ENCODE results near the gene GABARAP. TPM values are rescaled to one million over a fixed set of nuclear protein-coding genes. Genes with fewer than 3 reads are reported as not detected.

Gene GABARAP
- total RNA-seq, 1 experiment from 2014 or later, result 188 TPM

- no TSS peak for BruUV-seq (replicated peaks)
- Mint-ChIP-seq H3K27ac (ENCODE audit: unreplicated experiment) (no peak overlapping the region), H3K4me3 (ENCODE audit: low read depth, unreplicated experiment) (no peak overlapping the region), H3K9me3 (ENCODE audit: low read depth, unreplicated experiment) (no peaks in the 10 kb centered on the region), H3K27me3 (ENCODE audit: unreplicated experiment) (peaks cover 21% of the 10 kb centered on the region), H3K4me1 (ENCODE audit: low read depth, unreplicated experiment) (no peaks in the 10 kb centered on the region), H3K36me3 (ENCODE audit: insufficient read depth, unreplicated experiment) (no peaks in the 10 kb centered on the region)
- intact Hi-C loops (cut with micrococcal nuclease; ENCODE audit: unreplicated experiment), result no loop called here
- no peak for DNase-seq
- CTCF ChIA-PET, result no interaction called here
- no peak for TF ChIP-seq CTCF (IDR thresholded peaks at IDR 0.05; ENCODE audit: unreplicated experiment)
Measured at GRCh38 chr17:7192271-7192937, 49.8 kb downstream of the GABARAP start.

- Mint-ChIP-seq H3K9me3 (ENCODE audit: low read depth, unreplicated experiment) (no peaks in the 10 kb centered on the region), H3K27ac (ENCODE audit: unreplicated experiment) (no peak overlapping the region), H3K27me3 (ENCODE audit: unreplicated experiment) (peaks cover 26% of the 10 kb centered on the region), H3K4me1 (ENCODE audit: low read depth, unreplicated experiment) (peaks cover 2% of the 10 kb centered on the region), H3K4me3 (ENCODE audit: low read depth, unreplicated experiment) (no peak overlapping the region), H3K36me3 (ENCODE audit: insufficient read depth, unreplicated experiment) (no peaks in the 10 kb centered on the region)
- CTCF ChIA-PET, result interaction anchor here (0.7 kb wide), 1 partner anchor 58 kb away, joined by 5 read pairs; no protein-coding TSS in a partner anchor
- DNase-seq, result peak; percentile 50
- no TSS peak for BruUV-seq (replicated peaks)
- no peak for TF ChIP-seq CTCF (IDR thresholded peaks at IDR 0.05; ENCODE audit: unreplicated experiment)
- intact Hi-C loops (cut with micrococcal nuclease; ENCODE audit: unreplicated experiment), result no loop called here
Measured at GRCh38 chr17:7191571-7192270, 50.5 kb downstream of the GABARAP start.

GRCh38 chr17:7191069-7191468 lies 51.2 kb downstream of the GABARAP start:
- Mint-ChIP-seq H3K4me1 (ENCODE audit: low read depth, unreplicated experiment) (peaks cover 8% of the 10 kb centered on the region), H3K9me3 (ENCODE audit: low read depth, unreplicated experiment) (no peaks in the 10 kb centered on the region), H3K4me3 (ENCODE audit: low read depth, unreplicated experiment) (no peak overlapping the region), H3K36me3 (ENCODE audit: insufficient read depth, unreplicated experiment) (no peaks in the 10 kb centered on the region), H3K27me3 (ENCODE audit: unreplicated experiment) (peaks cover 32% of the 10 kb centered on the region), H3K27ac (ENCODE audit: unreplicated experiment) (no peak overlapping the region)
- intact Hi-C loops (cut with micrococcal nuclease; ENCODE audit: unreplicated experiment), result no loop called here
- DNase-seq, result no peak
- no peak for TF ChIP-seq CTCF (IDR thresholded peaks at IDR 0.05; ENCODE audit: unreplicated experiment)
- CTCF ChIA-PET, result interaction anchor here (0.7 kb wide), 1 partner anchor 58 kb away, joined by 5 read pairs; no protein-coding TSS in a partner anchor
- BruUV-seq (replicated peaks), result no TSS peak

GRCh38 chr17:7190276-7190917 lies 51.9 kb downstream of the GABARAP start:
- BruUV-seq (replicated peaks), result no TSS peak
- DNase-seq, result no peak
- H3K27me3 Mint-ChIP-seq (ENCODE audit: unreplicated experiment), result peaks cover 34% of the 10 kb centered on the region
- no peak overlapping the region for H3K27ac Mint-ChIP-seq (ENCODE audit: unreplicated experiment)
- intact Hi-C loops (cut with micrococcal nuclease; ENCODE audit: unreplicated experiment), result no loop called here
- CTCF ChIA-PET, result no interaction called here
- no peak for TF ChIP-seq CTCF (IDR thresholded peaks at IDR 0.05; ENCODE audit: unreplicated experiment)
- H3K4me1 Mint-ChIP-seq (ENCODE audit: low read depth, unreplicated experiment), result peaks cover 8% of the 10 kb centered on the region
- no peak overlapping the region for H3K4me3 Mint-ChIP-seq (ENCODE audit: low read depth, unreplicated experiment)
- H3K9me3 Mint-ChIP-seq (ENCODE audit: low read depth, unreplicated experiment), result no peaks in the 10 kb centered on the region
- H3K36me3 Mint-ChIP-seq (ENCODE audit: insufficient read depth, unreplicated experiment), result no peaks in the 10 kb centered on the region

Small RNAs within 50 kb of the gene (microRNA-seq; reads per million reads assigned to microRNA genes)
- gene MIR324, result 4,518 reads per million, percentile 92 among the genes with 10 or more reads in this experiment

Other genes with a start within 250 kb of the GABARAP start
- not detected in 2 replicates for gene ALOX12, start 246.4 kb downstream of the GABARAP start, total RNA-seq (2022)
- gene RNASEK, start 229.8 kb downstream of the GABARAP start, total RNA-seq (2022), result 120 and 124 TPM in 2 replicates
- not detected in 2 replicates for gene BCL6B, start 219.4 kb downstream of the GABARAP start, total RNA-seq (2022)
- gene SLC16A13, start 206.4 kb downstream of the GABARAP start, total RNA-seq (2022), result 10.4 and 11.6 TPM in 2 replicates
- not detected in 2 replicates for gene SLC16A11, start 198.4 kb downstream of the GABARAP start, total RNA-seq (2022)
- gene CLEC10A, start 162.2 kb downstream of the GABARAP start, total RNA-seq (2022), result not detected in 2 replicates
- gene ASGR2, start 127.6 kb downstream of the GABARAP start, total RNA-seq (2022), result not detected in 2 replicates
- 0.26 TPM in 1 of 2 replicates, not detected in the other for gene ASGR1, start 63.1 kb downstream of the GABARAP start, total RNA-seq (2022)
- 2.0 and 4.6 TPM in 2 replicates for gene DLG4, start 22.6 kb downstream of the GABARAP start, total RNA-seq (2022)
- 552 and 615 TPM in 2 replicates for gene ACADVL, start 22.5 kb downstream of the GABARAP start, total RNA-seq (2022)
- 44.8 and 45.7 TPM in 2 replicates for gene DVL2, start 7.9 kb downstream of the GABARAP start, total RNA-seq (2022)
- gene PHF23, start 3.0 kb downstream of the GABARAP start, total RNA-seq (2022), result 30.2 and 31.6 TPM in 2 replicates
- 85.2 and 85.3 TPM in 2 replicates for gene CTDNEP1, start 9.3 kb upstream of the GABARAP start, total RNA-seq (2022)
- gene ELP5, start 9.8 kb upstream of the GABARAP start, total RNA-seq (2022), result 20.3 and 21.3 TPM in 2 replicates
- 266 and 314 TPM in 2 replicates for gene CLDN7, start 20.0 kb upstream of the GABARAP start, total RNA-seq (2022)
- 0.19 and 0.20 TPM in 2 replicates for gene SLC2A4, start 39.3 kb upstream of the GABARAP start, total RNA-seq (2022)
- 0.24 and 0.49 TPM in 2 replicates for gene YBX2, start 52.2 kb upstream of the GABARAP start, total RNA-seq (2022)
- 608 and 648 TPM in 2 replicates for gene EIF5A, start 65.2 kb upstream of the GABARAP start, total RNA-seq (2022)
- gene GPS2, start 72.9 kb upstream of the GABARAP start, total RNA-seq (2022), result 59.6 and 61.1 TPM in 2 replicates
- 31.9 and 33.0 TPM in 2 replicates for gene NEURL4, start 86.9 kb upstream of the GABARAP start, total RNA-seq (2022)
- 4.1 TPM in 1 of 2 replicates, not detected in the other for gene ACAP1, start 94.1 kb upstream of the GABARAP start, total RNA-seq (2022)
- 8.5 and 9.9 TPM in 2 replicates for gene KCTD11, start 109.7 kb upstream of the GABARAP start, total RNA-seq (2022)
- gene TMEM95, start 112.7 kb upstream of the GABARAP start, total RNA-seq (2022), result not detected in 2 replicates
- 7.0 and 8.6 TPM in 2 replicates for gene TNK1, start 138.6 kb upstream of the GABARAP start, total RNA-seq (2022)
- gene PLSCR3, start 152.1 kb upstream of the GABARAP start, total RNA-seq (2022), result 21.9 and 26.3 TPM in 2 replicates
- gene TMEM256, start 161.6 kb upstream of the GABARAP start, total RNA-seq (2022), result 47.8 and 51.5 TPM in 2 replicates
- gene NLGN2, start 165.4 kb upstream of the GABARAP start, total RNA-seq (2022), result 13.9 and 14.6 TPM in 2 replicates
- gene SPEM1, start 177.9 kb upstream of the GABARAP start, total RNA-seq (2022), result not detected in 2 replicates
- gene SPEM2, start 183.2 kb upstream of the GABARAP start, total RNA-seq (2022), result not detected in 2 replicates
- gene SPEM3, start 186.4 kb upstream of the GABARAP start, total RNA-seq (2022), result not detected in 2 replicates
- gene TMEM102, start 193.0 kb upstream of the GABARAP start, total RNA-seq (2022), result 8.5 TPM in 2 replicates
- gene FGF11, start 197.1 kb upstream of the GABARAP start, total RNA-seq (2022), result 1.2 and 2.1 TPM in 2 replicates
- gene CHRNB1, start 202.6 kb upstream of the GABARAP start, total RNA-seq (2022), result 2.4 and 3.0 TPM in 2 replicates
- 27.2 and 28.1 TPM in 2 replicates for gene ZBTB4, start 237.2 kb upstream of the GABARAP start, total RNA-seq (2022)
- not detected in 2 replicates for gene SLC35G6, start 239.0 kb upstream of the GABARAP start, total RNA-seq (2022)
- 89.0 and 99.3 TPM in 2 replicates for gene POLR2A, start 241.9 kb upstream of the GABARAP start, total RNA-seq (2022)

All from Calu3 (cell line).